ACC112 (cell line): Measurements from ENCODE around the gene CSMD2.

Experiments used
- H2AFZ ChIP-seq: fragments of 200-600 bp; sonication (generic); one replicate; pipeline ENCODE4 v1.6.0; 2017; ENCODE audit warnings: antibody characterized with exemption, low read length; ENCODE audit not compliant: unreplicated experiment
- H3K27ac ChIP-seq: fragments of 200-600 bp; sonication (generic); 2 replicates; pipeline ENCODE4 v1.5.1; 2014; ENCODE audit warnings: low read depth, mild to moderate bottlenecking, antibody characterized with exemption, low read length, moderate library complexity
- H3K27me3 ChIP-seq: fragments of 200-600 bp; sonication (generic); 2 replicates; pipeline ENCODE4 v1.6.1; 2014; ENCODE audit warnings: mild to moderate bottlenecking, antibody characterized with exemption, low read length, moderate library complexity, mixed read lengths; ENCODE audit not compliant: insufficient read depth
- H3K36me3 ChIP-seq: fragments of 200-600 bp; sonication (generic); 2 replicates; pipeline ENCODE4 v1.6.1; 2016; ENCODE audit warnings: mild to moderate bottlenecking, antibody characterized with exemption, low read length, moderate library complexity, mixed read lengths; ENCODE audit not compliant: insufficient read depth
- H3K4me1 ChIP-seq: fragments of 200-600 bp; sonication (generic); one replicate; pipeline ENCODE4 v1.6.1; 2016; ENCODE audit warnings: low read length, mixed read lengths; ENCODE audit not compliant: insufficient read depth, unreplicated experiment, control insufficient read depth
- H3K4me3 ChIP-seq: fragments of 200-600 bp; sonication (generic); 2 replicates; pipeline ENCODE4 v1.5.1; 2014; ENCODE audit warnings: mild to moderate bottlenecking, low read depth, low read length
- H3K79me2 ChIP-seq: fragments of 200-600 bp; sonication (generic); one replicate; pipeline ENCODE4 v1.6.0; 2016; ENCODE audit warnings: low read length; ENCODE audit not compliant: control insufficient read depth, unreplicated experiment, insufficient read depth

CSMD2 gene

GRCh38 chr1:34155860-34156259 lies 9.2 kb downstream of the CSMD2 start:
- Histone ChIP-seq H3K4me3 (no peak overlapping the region), H3K36me3 (no peaks in the 10 kb centered on the region), H2AFZ (no peak overlapping the region), H3K27ac (no peak overlapping the region), H3K4me1 (no peaks in the 10 kb centered on the region), H3K79me2 (no peaks in the 10 kb centered on the region), H3K27me3 (no peaks in the 10 kb centered on the region)

DNA sequence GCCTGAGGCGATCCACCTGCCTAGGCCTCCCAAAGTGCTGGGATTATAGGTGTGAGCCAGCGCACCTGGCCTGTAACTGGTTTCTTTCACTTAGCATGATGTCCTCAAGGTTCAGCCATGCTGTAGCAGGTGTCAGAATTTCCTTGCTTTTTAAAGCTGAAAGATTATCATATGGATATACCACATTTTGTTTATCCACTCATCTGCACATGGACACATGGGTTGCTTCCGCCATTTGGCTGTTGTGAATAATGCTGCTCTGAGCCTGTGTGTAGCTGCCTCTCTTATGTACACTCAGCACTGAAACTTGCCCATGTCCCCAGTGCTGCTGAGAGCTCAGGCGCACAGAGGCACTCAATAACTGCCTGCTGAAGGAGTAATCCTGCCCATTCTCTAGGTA lies 11.8 kb downstream of the CSMD2 start:
- Histone ChIP-seq H3K36me3 (no peaks in the 10 kb centered on the region), H3K4me1 (no peaks in the 10 kb centered on the region), H3K4me3 (no peak overlapping the region), H2AFZ (no peak overlapping the region), H3K27me3 (no peaks in the 10 kb centered on the region), H3K79me2 (no peaks in the 10 kb centered on the region), H3K27ac (no peak overlapping the region)

GRCh38 chr1:34149501-34149900 lies 15.5 kb downstream of the CSMD2 start:
- no peaks in the 10 kb centered on the region for H3K79me2 ChIP-seq
- no peak overlapping the region for H2AFZ ChIP-seq
- no peak overlapping the region for H3K27ac ChIP-seq
- H3K4me1 ChIP-seq, result no peaks in the 10 kb centered on the region
- no peak overlapping the region for H3K4me3 ChIP-seq
- no peaks in the 10 kb centered on the region for H3K27me3 ChIP-seq
- no peaks in the 10 kb centered on the region for H3K36me3 ChIP-seq

- Histone ChIP-seq H3K4me1 (no peaks in the 10 kb centered on the region), H2AFZ (no peak overlapping the region), H3K79me2 (no peaks in the 10 kb centered on the region), H3K27me3 (no peaks in the 10 kb centered on the region), H3K4me3 (no peak overlapping the region), H3K27ac (no peak overlapping the region), H3K36me3 (no peaks in the 10 kb centered on the region)
These were observed 17.7 kb downstream of the CSMD2 start for GRCh38 chr1:34147301-34147700.

- no peak overlapping the region for H3K4me3 ChIP-seq
- H3K27ac ChIP-seq, result no peak overlapping the region
- H3K4me1 ChIP-seq, result no peaks in the 10 kb centered on the region
- H3K27me3 ChIP-seq, result no peaks in the 10 kb centered on the region
- H2AFZ ChIP-seq, result no peak overlapping the region
- H3K36me3 ChIP-seq, result no peaks in the 10 kb centered on the region
- no peaks in the 10 kb centered on the region for H3K79me2 ChIP-seq
These were observed 20.3 kb downstream of the CSMD2 start for GRCh38 chr1:34144766-34145165.

DNA sequence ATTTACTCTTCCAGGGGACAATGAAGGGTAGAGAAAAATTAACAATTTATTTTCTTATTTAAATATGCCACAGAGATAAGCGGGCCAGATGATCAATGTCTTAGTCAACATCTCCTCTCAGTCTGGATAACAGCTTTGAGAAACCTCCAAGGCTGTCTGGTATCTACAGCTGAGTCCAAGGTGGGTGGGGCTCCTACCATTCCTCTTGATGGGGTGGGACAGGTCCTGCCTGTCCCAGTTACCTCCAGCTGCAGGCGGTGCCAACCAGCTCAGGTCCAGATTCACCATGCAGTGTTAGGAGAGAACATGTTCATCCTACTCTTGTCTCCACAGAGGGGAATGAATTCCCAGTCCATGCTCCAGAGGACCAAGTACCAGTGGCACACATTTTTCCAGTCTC lies 21.1 kb downstream of the CSMD2 start:
- H3K4me3 ChIP-seq, result no peak overlapping the region
- no peak overlapping the region for H2AFZ ChIP-seq
- H3K4me1 ChIP-seq, result no peaks in the 10 kb centered on the region
- no peaks in the 10 kb centered on the region for H3K36me3 ChIP-seq
- no peaks in the 10 kb centered on the region for H3K79me2 ChIP-seq
- no peak overlapping the region for H3K27ac ChIP-seq
- H3K27me3 ChIP-seq, result no peaks in the 10 kb centered on the region

- H3K27ac ChIP-seq, result no peak overlapping the region
- no peak overlapping the region for H2AFZ ChIP-seq
- no peaks in the 10 kb centered on the region for H3K79me2 ChIP-seq
- H3K4me1 ChIP-seq, result no peaks in the 10 kb centered on the region
- no peak overlapping the region for H3K4me3 ChIP-seq
- H3K36me3 ChIP-seq, result no peaks in the 10 kb centered on the region
- H3K27me3 ChIP-seq, result no peaks in the 10 kb centered on the region
These were observed 24.9 kb downstream of the CSMD2 start for GRCh38 chr1:34140011-34140676.

DNA sequence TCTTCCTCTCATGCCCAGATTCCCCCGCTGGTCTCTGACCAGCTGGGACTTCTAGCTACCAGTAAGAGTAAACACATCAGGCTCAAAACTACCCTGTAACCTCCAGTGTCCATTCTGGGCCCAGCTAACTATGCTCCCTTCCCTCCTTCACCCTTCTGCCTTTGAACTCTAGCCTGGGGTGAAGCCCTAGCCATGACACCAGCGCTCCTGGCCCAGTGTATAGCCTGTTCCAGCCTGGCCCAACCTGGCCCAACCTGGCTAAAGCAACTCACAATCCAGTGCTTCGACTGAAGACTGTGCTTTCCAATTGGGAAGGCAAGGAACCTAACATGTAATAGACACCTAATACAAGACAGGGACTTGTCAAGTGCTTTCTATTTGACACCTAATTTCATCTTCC lies 27.6 kb downstream of the CSMD2 start:
- Histone ChIP-seq H3K27ac (no peak overlapping the region), H2AFZ (no peak overlapping the region), H3K79me2 (no peaks in the 10 kb centered on the region), H3K36me3 (no peaks in the 10 kb centered on the region), H3K27me3 (no peaks in the 10 kb centered on the region), H3K4me1 (no peaks in the 10 kb centered on the region), H3K4me3 (no peak overlapping the region)

DNA sequence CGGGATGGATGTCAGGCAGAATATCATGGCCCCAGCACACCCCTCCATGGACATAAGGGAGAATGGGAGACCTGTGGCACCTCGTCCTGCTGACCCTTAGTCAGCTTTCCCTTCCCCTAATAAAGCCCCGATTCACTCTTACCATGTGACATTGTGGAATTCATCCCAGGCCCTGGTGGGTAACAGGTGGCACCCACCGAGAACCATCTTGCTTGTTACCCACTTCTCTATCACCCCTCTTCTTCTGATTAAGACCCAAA lies 32.9 kb downstream of the CSMD2 start:
- Histone ChIP-seq H3K27me3 (no peaks in the 10 kb centered on the region), H3K4me3 (no peak overlapping the region), H3K79me2 (no peaks in the 10 kb centered on the region), H3K36me3 (no peaks in the 10 kb centered on the region), H3K4me1 (no peaks in the 10 kb centered on the region), H2AFZ (no peak overlapping the region), H3K27ac (no peak overlapping the region)

GRCh38 chr1:34131396-34132160 lies 33.5 kb downstream of the CSMD2 start:
- Histone ChIP-seq H3K79me2 (no peaks in the 10 kb centered on the region), H3K4me1 (no peaks in the 10 kb centered on the region), H3K27me3 (no peaks in the 10 kb centered on the region), H3K4me3 (no peak overlapping the region), H2AFZ (no peak overlapping the region), H3K36me3 (no peaks in the 10 kb centered on the region), H3K27ac (no peak overlapping the region)

GRCh38 chr1:34130306-34130705 lies 34.7 kb downstream of the CSMD2 start:
- Histone ChIP-seq H2AFZ (no peak overlapping the region), H3K79me2 (no peaks in the 10 kb centered on the region), H3K36me3 (no peaks in the 10 kb centered on the region), H3K4me3 (no peak overlapping the region), H3K27me3 (no peaks in the 10 kb centered on the region), H3K4me1 (no peaks in the 10 kb centered on the region), H3K27ac (no peak overlapping the region)
